Measurements from ENCODE around the gene ANKDD1A. TPM values are rescaled to one million over a fixed set of nuclear protein-coding genes. Genes with fewer than 3 reads are reported as not detected.

ANKDD1A gene
- total RNA-seq, 1 donor from 2014 or later = 6.9 TPM

GRCh38 chr15:64909546-64909945 is 2.2 kb upstream of the ANKDD1A start:
- H3K27ac Mint-ChIP-seq (ENCODE audit: unreplicated experiment) = no peak overlapping the region
- peaks cover 8% of the 10 kb centered on the region for H3K27me3 Mint-ChIP-seq (ENCODE audit: unreplicated experiment)
- no peak for TF ChIP-seq CTCF (IDR thresholded peaks at IDR 0.05; ENCODE audit: unreplicated experiment)
- no peaks in the 10 kb centered on the region for H3K9me3 Mint-ChIP-seq (ENCODE audit: unreplicated experiment)
- no peak for DNase-seq (ENCODE audit: low spot score)
- peaks cover 21% of the 10 kb centered on the region for H3K4me1 Mint-ChIP-seq (ENCODE audit: unreplicated experiment)
- no peak overlapping the region for H3K4me3 Mint-ChIP-seq (ENCODE audit: unreplicated experiment)
- H3K36me3 Mint-ChIP-seq (ENCODE audit: low read depth, unreplicated experiment) = no peaks in the 10 kb centered on the region

GRCh38 chr15:64912379-64913325 is 950 bp downstream of the ANKDD1A start:
- DNase-seq (ENCODE audit: low spot score) = no peak
- Mint-ChIP-seq H3K4me1 (ENCODE audit: unreplicated experiment) (peaks cover 38% of the 10 kb centered on the region), H3K4me3 (ENCODE audit: unreplicated experiment) (peak overlapping the region; percentile 82), H3K27me3 (ENCODE audit: unreplicated experiment) (peaks cover 8% of the 10 kb centered on the region), H3K27ac (ENCODE audit: unreplicated experiment) (peak overlapping the region; percentile 52), H3K36me3 (ENCODE audit: low read depth, unreplicated experiment) (no peaks in the 10 kb centered on the region), H3K9me3 (ENCODE audit: unreplicated experiment) (no peaks in the 10 kb centered on the region)
- no peak for TF ChIP-seq CTCF (IDR thresholded peaks at IDR 0.05; ENCODE audit: unreplicated experiment)

- DNase-seq (ENCODE audit: low spot score) = no peak
- H3K27ac Mint-ChIP-seq (ENCODE audit: unreplicated experiment) = no peak overlapping the region
Observed at GRCh38 chr15:64915518-64916227, 4.0 kb downstream of the ANKDD1A start.

DNA sequence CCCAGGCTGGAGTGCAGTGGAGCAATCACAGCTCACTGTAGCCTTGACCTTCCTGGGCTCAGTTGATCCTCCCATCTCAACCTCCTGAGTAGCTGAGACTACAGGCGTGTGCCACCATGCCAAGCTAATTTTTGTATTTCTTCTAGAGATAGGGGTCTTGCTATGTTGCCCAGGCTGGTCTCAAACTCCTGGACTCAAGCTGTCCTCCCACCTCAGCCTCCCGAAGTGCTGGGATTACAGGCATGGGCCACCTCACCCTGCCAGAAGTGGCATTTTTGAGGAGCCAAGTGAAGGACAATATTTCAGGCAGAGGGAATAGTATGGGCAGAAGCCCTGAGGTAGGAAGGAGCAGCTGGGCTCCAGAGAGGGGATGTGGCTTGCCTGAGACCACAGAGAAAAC is 4.7 kb downstream of the ANKDD1A start:
- peaks cover 8% of the 10 kb centered on the region for H3K27me3 Mint-ChIP-seq (ENCODE audit: unreplicated experiment)
- no peaks in the 10 kb centered on the region for H3K9me3 Mint-ChIP-seq (ENCODE audit: unreplicated experiment)
- H3K4me1 Mint-ChIP-seq (ENCODE audit: unreplicated experiment) = peaks cover 34% of the 10 kb centered on the region

More at GRCh38 chr15:64915518-64916227, 4.0 kb downstream of the ANKDD1A start:
- no peak for TF ChIP-seq CTCF (IDR thresholded peaks at IDR 0.05; ENCODE audit: unreplicated experiment)
- Mint-ChIP-seq H3K9me3 (ENCODE audit: unreplicated experiment) (no peaks in the 10 kb centered on the region), H3K4me3 (ENCODE audit: unreplicated experiment) (no peak overlapping the region), H3K36me3 (ENCODE audit: low read depth, unreplicated experiment) (no peaks in the 10 kb centered on the region), H3K4me1 (ENCODE audit: unreplicated experiment) (peaks cover 38% of the 10 kb centered on the region), H3K27me3 (ENCODE audit: unreplicated experiment) (peaks cover 8% of the 10 kb centered on the region)

More for the DNA sequence above, 4.7 kb downstream of the ANKDD1A start:
- no peak overlapping the region for H3K27ac Mint-ChIP-seq (ENCODE audit: unreplicated experiment)
- no peak for TF ChIP-seq CTCF (IDR thresholded peaks at IDR 0.05; ENCODE audit: unreplicated experiment)
- no peak overlapping the region for H3K4me3 Mint-ChIP-seq (ENCODE audit: unreplicated experiment)
- DNase-seq (ENCODE audit: low spot score) = no peak
- no peaks in the 10 kb centered on the region for H3K36me3 Mint-ChIP-seq (ENCODE audit: low read depth, unreplicated experiment)
